Activated T-helper 1 cell treated with anti-CD3 and anti-CD28 coated beads, Interleukin-12 subunit alpha, Interleukin-12 subunit beta, Interleukin-2, Interleukin-4 antibody, amounts not matched to agents 30 ng/mL and 10 ng/mL and 1 ng/mL, durations not matched to agents 14 hours and 24 hours and 36 hours (primary cell): ENCODE results near the gene HINFP. TPM values are rescaled to one million over a fixed set of nuclear protein-coding genes. Genes with fewer than 3 reads are reported as not detected.

Experiments
- DNase-seq: peaks from one replicate; pipeline ENCODE4 v3.0.0; 2021; ENCODE audit warnings: low spot score
- H3K27ac Mint-ChIP-seq: one replicate; pipeline ENCODE4 v1.8.0; 2021; ENCODE audit warnings: mild to moderate bottlenecking, mixed read lengths
- H3K27me3 Mint-ChIP-seq: one replicate; pipeline ENCODE4 v1.8.0; 2022; ENCODE audit warnings: mild to moderate bottlenecking, moderate library complexity, mixed read lengths; ENCODE audit not compliant: insufficient read depth
- H3K36me3 Mint-ChIP-seq: one replicate; pipeline ENCODE4 v1.8.0; 2021; ENCODE audit warnings: low read depth, mixed read lengths
- H3K4me1 Mint-ChIP-seq: one replicate; pipeline ENCODE4 v1.8.0; 2021; ENCODE audit warnings: low read depth, mixed read lengths
- H3K4me3 Mint-ChIP-seq: one replicate; pipeline ENCODE4 v1.8.0; 2021; ENCODE audit warnings: mild to moderate bottlenecking, moderate library complexity, mixed read lengths
- H3K9me3 Mint-ChIP-seq: one replicate; pipeline ENCODE4 v1.8.0; 2021; ENCODE audit warnings: mixed read lengths
- intact Hi-C: fragments of 100-400 bp; cut with micrococcal nuclease; formaldehyde crosslinking; loops from one replicate; pipeline ENCODE4 v1.15.1; 2024
- total RNA-seq: library from RNA; stranded (reverse); gene quantifications from 2 replicates; pipeline ENCODE4 v1.2.3, GENCODE V29; 2022

Gene HINFP
- total RNA-seq, 1 donor from 2014 or later = 35.2 TPM

- peaks cover 44% of the 10 kb centered on the region for H3K36me3 Mint-ChIP-seq
- no peaks in the 10 kb centered on the region for H3K9me3 Mint-ChIP-seq
- intact Hi-C loops = no loop called here
- DNase-seq = no peak
- H3K4me3 Mint-ChIP-seq = peak overlapping the region; percentile 92
- peaks cover 67% of the 10 kb centered on the region for H3K4me1 Mint-ChIP-seq
- peaks cover 4% of the 10 kb centered on the region for H3K27me3 Mint-ChIP-seq
- H3K27ac Mint-ChIP-seq = peak overlapping the region; percentile 11
These were observed 29.2 kb upstream of the HINFP start for GRCh38 chr11:119091966-119092879.

DNA sequence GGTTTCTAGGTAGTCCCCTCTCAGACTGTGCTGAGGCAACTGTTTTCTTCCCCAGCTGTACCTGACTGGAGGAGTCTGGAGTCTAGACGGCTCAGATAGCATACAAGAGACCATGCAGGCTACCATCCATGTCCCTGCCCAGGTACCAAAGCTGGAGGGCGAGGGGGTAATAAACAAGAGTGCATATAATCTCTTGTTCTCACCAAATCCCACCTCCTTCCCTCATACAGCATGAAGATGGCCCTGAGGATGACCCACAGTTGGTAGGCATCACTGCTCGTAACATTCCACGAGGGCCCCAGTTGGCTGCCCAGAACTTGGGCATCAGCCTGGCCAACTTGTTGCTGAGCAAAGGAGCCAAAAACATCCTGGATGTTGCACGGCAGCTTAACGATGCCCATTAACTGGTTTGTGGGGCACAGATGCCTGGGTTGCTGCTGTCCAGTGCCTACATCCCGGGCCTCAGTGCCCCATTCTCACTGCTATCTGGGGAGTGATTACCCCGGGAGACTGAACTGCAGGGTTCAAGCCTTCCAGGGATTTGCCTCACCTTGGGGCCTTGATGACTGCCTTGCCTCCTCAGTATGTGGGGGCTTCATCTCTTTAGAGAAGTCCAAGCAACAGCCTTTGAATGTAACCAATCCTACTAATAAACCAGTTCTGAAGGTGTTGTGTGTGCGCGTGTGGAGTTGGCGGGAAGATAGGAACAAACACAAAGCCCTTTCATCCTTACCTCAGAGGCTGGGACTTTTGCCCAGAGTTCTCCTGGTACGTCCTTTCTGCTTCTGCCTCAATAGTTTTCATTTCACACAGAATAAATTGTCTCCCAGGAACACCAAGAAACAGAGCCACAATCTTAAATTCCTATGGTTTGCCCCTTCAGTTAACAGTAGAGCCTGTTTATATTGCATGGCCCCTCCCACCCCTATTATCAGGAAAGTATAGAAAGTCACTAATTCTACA is 28.2 kb upstream of the HINFP start:
- Mint-ChIP-seq H3K27me3 (peaks cover 4% of the 10 kb centered on the region), H3K4me3 (peak overlapping the region; percentile 92), H3K36me3 (peaks cover 52% of the 10 kb centered on the region), H3K27ac (peak overlapping the region; percentile 84), H3K9me3 (no peaks in the 10 kb centered on the region), H3K4me1 (peaks cover 58% of the 10 kb centered on the region)
- no peak for DNase-seq
- intact Hi-C loops = no loop called here

- DNase-seq = no peak
- Mint-ChIP-seq H3K4me1 (peaks cover 55% of the 10 kb centered on the region), H3K27me3 (peaks cover 4% of the 10 kb centered on the region), H3K27ac (peak overlapping the region; percentile 91), H3K4me3 (peak overlapping the region; percentile 95), H3K36me3 (peaks cover 61% of the 10 kb centered on the region), H3K9me3 (no peaks in the 10 kb centered on the region)
- intact Hi-C loops = loop anchor here (1.0 to 2.0 kb wide), 6 partner anchors 8 to 169 kb away; partner anchors contain the start of genes BCL9L, CENATAC, NLRX1 and SLC37A4
These were observed 27.2 kb upstream of the HINFP start for GRCh38 chr11:119093942-119094815.

DNA sequence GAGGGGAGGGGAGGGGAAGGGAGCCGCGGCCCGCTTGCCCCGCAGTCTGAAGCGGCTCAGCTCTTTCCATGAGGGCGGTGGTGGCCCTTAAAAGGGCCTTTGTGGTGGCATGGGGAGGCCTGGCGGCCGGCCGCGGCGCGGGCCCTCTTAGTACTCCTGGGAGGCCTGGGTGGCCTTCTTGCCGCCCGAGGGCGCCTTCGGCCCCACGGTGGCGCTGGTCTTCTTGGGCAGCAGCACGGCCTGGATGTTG is 26.6 kb upstream of the HINFP start:
- H3K4me1 Mint-ChIP-seq = peaks cover 54% of the 10 kb centered on the region

DNA sequence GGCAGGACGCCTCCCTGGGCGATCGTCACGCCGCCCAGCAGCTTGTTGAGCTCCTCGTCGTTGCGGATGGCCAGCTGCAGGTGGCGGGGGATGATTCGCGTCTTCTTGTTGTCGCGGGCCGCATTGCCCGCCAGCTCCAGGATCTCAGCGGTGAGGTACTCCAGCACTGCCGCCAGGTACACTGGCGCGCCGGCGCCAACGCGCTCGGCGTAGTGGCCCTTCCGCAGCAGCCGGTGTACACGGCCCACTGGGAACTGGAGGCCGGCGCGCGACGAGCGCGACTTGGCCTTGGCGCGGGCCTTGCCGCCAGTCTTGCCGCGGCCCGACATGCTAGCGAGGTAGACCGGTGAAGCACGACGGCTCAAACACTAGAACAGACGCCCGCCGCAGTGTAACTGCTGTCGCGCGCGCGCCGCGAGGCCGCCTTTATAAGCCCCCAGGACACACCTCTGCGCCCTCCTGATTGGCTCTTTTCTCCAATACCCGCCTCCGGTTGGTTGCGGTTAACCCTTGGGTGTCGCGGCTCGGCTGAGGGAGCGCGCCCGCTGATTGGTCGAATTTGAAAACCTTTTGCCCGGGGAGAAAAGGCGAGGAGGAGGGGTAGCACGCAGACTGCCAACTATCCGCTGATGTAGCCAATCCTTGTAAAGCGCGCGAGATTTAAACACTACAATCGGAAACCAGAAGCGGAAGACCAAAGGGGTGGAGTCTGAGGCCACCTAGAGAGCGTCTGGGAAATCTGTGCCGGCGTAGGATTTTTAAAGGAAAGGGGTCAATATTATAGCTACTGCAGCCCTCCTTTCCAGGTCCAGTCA is 26.1 kb upstream of the HINFP start:
- H3K4me1 Mint-ChIP-seq = peaks cover 59% of the 10 kb centered on the region
- peak; percentile 100 for DNase-seq
- peak overlapping the region; percentile 95 for H3K4me3 Mint-ChIP-seq
- no peaks in the 10 kb centered on the region for H3K9me3 Mint-ChIP-seq
- H3K27ac Mint-ChIP-seq = peak overlapping the region; percentile 91
- intact Hi-C loops = loop anchor here (1.0 to 5.0 kb wide), 13 partner anchors 10 to 239 kb away; partner anchors contain the start of genes BCL9L, C2CD2L, CENATAC and HINFP
- peaks cover 63% of the 10 kb centered on the region for H3K36me3 Mint-ChIP-seq
- H3K27me3 Mint-ChIP-seq = peaks cover 4% of the 10 kb centered on the region

More for the DNA sequence above, 26.6 kb upstream of the HINFP start:
- H3K4me3 Mint-ChIP-seq = peak overlapping the region; percentile 95
- intact Hi-C loops = loop anchor here (1.0 to 5.0 kb wide), 14 partner anchors 8 to 240 kb away; partner anchors contain the start of genes BCL9L, C2CD2L, CENATAC and HINFP
- DNase-seq = peak; percentile 60
- peaks cover 62% of the 10 kb centered on the region for H3K36me3 Mint-ChIP-seq
- H3K27me3 Mint-ChIP-seq = peaks cover 4% of the 10 kb centered on the region
- H3K27ac Mint-ChIP-seq = peak overlapping the region; percentile 91
- H3K9me3 Mint-ChIP-seq = no peaks in the 10 kb centered on the region

GRCh38 chr11:119099711-119100110 is 21.7 kb upstream of the HINFP start:
- peaks cover 38% of the 10 kb centered on the region for H3K36me3 Mint-ChIP-seq
- no peak for DNase-seq
- no peaks in the 10 kb centered on the region for H3K9me3 Mint-ChIP-seq
- intact Hi-C loops = loop anchor here (5.0 kb wide), 2 partner anchors 223 to 307 kb away; partner anchors contain the start of gene DDX6
- H3K4me3 Mint-ChIP-seq = peak overlapping the region; percentile 91
- peaks cover 4% of the 10 kb centered on the region for H3K27me3 Mint-ChIP-seq
- no peak overlapping the region for H3K27ac Mint-ChIP-seq
- H3K4me1 Mint-ChIP-seq = peaks cover 46% of the 10 kb centered on the region

- no peak for DNase-seq
- intact Hi-C loops = loop anchor here (5.0 kb wide), 1 partner anchor 308 kb away; the partner anchor contains the start of gene DDX6
- Mint-ChIP-seq H3K4me1 (peaks cover 44% of the 10 kb centered on the region), H3K36me3 (peaks cover 32% of the 10 kb centered on the region), H3K4me3 (peak overlapping the region; percentile 91), H3K27ac (peak overlapping the region; percentile 95), H3K9me3 (no peaks in the 10 kb centered on the region), H3K27me3 (peaks cover 2% of the 10 kb centered on the region)
These were observed 21.0 kb upstream of the HINFP start for GRCh38 chr11:119100246-119100970.

DNA sequence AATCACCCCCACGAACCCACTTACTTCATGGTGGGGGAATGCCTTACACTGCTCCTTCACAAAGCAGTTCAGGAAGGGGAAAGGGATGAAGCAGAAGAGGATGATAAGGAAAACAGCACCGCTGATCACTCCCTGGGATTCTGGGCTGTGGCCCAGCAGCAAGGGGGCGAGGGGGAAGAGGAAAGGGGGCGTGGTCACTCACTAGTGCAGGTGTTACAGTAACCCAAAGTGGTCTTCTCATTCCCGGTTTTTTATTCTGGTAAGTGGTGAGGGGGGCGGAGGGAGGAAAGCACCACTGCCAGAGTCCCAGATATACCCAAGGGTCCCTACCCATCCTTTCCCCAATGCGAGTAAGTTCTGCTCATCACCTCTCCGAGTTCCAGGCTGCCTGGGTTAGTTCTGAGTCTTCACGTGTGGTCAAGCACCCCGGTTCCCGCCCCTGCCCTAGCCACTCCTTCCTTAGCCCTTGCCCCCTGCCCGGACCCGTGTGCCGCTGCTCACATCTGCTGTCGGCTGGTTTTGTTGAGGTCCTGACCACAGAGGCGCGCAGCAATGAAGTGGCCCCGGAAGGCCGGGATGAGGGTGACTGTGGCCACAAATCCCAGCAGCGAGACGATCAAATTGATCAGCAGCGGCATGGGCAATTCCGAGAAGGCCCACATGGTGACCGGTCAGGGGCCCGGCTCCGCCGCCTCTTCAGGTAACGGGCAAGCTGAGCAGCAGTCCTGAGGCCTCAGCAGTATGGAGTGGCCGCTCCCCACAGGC is 20.2 kb upstream of the HINFP start:
- Mint-ChIP-seq H3K4me3 (peak overlapping the region; percentile 91), H3K27ac (peak overlapping the region; percentile 95), H3K4me1 (peaks cover 41% of the 10 kb centered on the region), H3K9me3 (no peaks in the 10 kb centered on the region), H3K36me3 (peaks cover 31% of the 10 kb centered on the region), H3K27me3 (no peaks in the 10 kb centered on the region)
- no peak for DNase-seq
- intact Hi-C loops = loop anchor here (1.0 to 5.0 kb wide), 6 partner anchors 17 to 309 kb away; partner anchors contain the start of genes DDX6, HINFP, HMBS and HYOU1

DNA sequence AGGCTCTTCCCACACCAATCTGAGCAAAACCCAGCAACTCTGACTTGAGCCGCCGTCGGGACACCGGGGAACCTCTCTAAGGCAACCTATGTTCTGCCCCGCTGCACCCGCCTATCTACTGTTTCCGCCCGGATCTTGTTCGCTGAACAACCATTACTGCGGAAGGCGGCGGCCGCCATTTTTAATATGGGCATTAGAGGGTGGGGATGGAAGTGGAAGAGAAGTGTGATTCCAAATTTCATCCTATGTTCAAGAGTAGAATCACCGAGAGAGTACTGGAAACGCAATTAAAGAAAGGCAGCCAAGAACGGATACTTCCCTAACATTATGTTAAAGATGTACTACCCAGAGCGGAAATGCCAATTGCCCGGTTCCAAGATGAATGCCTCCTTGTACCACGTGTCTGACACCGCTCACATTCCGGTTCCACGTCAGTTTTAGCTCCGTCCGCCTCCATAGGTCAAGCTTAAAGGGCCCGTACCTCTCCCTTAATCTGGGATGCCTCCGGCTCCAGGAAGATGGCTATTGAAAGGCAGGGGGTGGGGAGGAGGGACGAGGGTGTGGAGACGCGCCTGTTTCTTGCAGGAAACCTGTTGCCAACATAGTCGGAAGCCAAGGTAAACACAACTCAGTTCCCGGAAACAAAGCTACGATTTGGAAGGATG is 19.5 kb upstream of the HINFP start, which contains the start of gene DPAGT1:
Gene DPAGT1, minus strand, starts transcription at position 95 of the 665 bp plus-strand sequence. CDS start 198 bp downstream, outside the sequence.
- intact Hi-C loops = loop anchor here (1.0 to 5.0 kb wide), 10 partner anchors 8 to 310 kb away; partner anchors contain the start of genes DDX6, HINFP, HMBS and HYOU1
- Mint-ChIP-seq H3K4me1 (peaks cover 44% of the 10 kb centered on the region), H3K27me3 (no peaks in the 10 kb centered on the region), H3K36me3 (peaks cover 28% of the 10 kb centered on the region), H3K4me3 (peak within 1 kb of the TSS; percentile 91), H3K27ac (peak within 1 kb of the TSS; percentile 95), H3K9me3 (no peaks in the 10 kb centered on the region)
- peak; percentile 82 for DNase-seq
